Ectodermal cell (in vitro differentiated cells): ENCODE results near the gene ACP2.

Source experiments
- H3K27ac ChIP-seq: 2 replicates; pipeline ENCODE4 v1.7.0; 2013; ENCODE audit warnings: mild to moderate bottlenecking, low read depth, low read length; ENCODE audit not compliant: insufficient read depth, poor library complexity, severe bottlenecking
- H3K27me3 ChIP-seq: 2 replicates; pipeline ENCODE4 v1.7.0; 2013; ENCODE audit warnings: mild to moderate bottlenecking, low read length; ENCODE audit not compliant: insufficient read depth, control insufficient read depth, poor library complexity, severe bottlenecking
- H3K36me3 ChIP-seq: one replicate; pipeline ENCODE4 v1.7.0; 2013; ENCODE audit warnings: low read length; ENCODE audit not compliant: control insufficient read depth, insufficient read depth
- H3K4me1 ChIP-seq: one replicate; pipeline ENCODE4 v1.7.0; 2013; ENCODE audit warnings: low read length; ENCODE audit not compliant: control insufficient read depth, insufficient read depth
- H3K4me3 ChIP-seq: 2 replicates; pipeline ENCODE4 v1.7.0; 2013; ENCODE audit warnings: low read depth, low read length, control low read depth; ENCODE audit not compliant: insufficient read depth
- H3K9me3 ChIP-seq: 2 replicates; pipeline ENCODE4 v1.7.0; 2013; ENCODE audit warnings: mild to moderate bottlenecking, low read length, moderate library complexity; ENCODE audit not compliant: control insufficient read depth
- WGBS, 2 experiments: methylation state at CpG; one replicate each; pipeline ENCODE4 v1.1.7; 2013; ENCODE audit warnings: missing lambda C conversion rate in 2 of 2; 5-methylcytosine and 5-hydroxymethylcytosine counted together

ACP2 gene

DNA sequence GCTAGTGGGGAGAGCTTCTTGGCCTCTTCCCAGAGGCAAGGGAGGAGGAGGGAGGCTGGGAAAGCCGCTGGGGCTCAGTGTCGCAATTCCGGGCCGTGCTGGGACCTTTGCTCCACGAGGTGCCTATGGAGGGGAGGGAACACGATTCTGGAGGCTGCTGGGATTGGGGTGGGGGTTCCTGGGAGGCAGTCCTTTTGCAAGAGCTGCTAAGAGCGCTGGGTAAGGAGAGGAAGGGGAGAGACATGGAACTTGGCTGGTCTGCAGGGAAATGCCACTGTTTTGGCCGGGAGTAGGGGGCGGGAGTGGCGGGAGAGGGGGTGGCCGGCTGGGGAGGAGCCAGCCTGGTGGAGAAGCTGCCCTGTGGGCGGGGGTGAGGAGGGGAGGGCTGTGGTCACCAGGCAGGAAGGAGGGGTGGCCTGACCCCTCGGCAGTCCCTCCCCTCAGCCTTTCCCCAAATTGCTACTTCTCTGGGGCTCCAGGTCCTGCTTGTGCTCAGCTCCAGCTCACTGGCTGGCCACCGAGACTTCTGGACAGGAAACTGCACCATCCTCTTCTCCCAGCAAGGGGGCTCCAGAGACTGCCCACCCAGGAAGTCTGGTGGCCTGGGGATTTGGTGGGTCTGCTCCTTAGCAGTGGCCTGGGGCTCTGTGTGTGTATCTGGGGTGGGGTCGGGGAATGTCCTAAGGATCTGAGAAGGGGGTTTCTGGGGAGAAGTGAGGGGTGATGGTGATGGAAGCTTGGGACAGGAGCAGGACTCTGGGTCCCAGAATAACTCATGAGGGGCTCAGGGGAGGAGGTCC lies 9.1 kb upstream of the ACP2 start, which contains the start of gene NR1H3:
TSS of gene NR1H3 (plus strand) at position 480 of the 800 bp plus-strand sequence. CDS start 1,221 bp downstream, outside the sequence.
- Histone ChIP-seq H3K36me3 (no peaks in the 10 kb centered on the region), H3K4me3 (peak within 1 kb of the TSS; percentile 5), H3K9me3 (no peaks in the 10 kb centered on the region), H3K27ac (peak within 1 kb of the TSS; percentile 9), H3K4me1 (peaks cover 15% of the 10 kb centered on the region), H3K27me3 (no peaks in the 10 kb centered on the region)
- 14 to 16% methylated on average over 15 of the region's 15 CpGs for WGBS, 2 experiments

DNA sequence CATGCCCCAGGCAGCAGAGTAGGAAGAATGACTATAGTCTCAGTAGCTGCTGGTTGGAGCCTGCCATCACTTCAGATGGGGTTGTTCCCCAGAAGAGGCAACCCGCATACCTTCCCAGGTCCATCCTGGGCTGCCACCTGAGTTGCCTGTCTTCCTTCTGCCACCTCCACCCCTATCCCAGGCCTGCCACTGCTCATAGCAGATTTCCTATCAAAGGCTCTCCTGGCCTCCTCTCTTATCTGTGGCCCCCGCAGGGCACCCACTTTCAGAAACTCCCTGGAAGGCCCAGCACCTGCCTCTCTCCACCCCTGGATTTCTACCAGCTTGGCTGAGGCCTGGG lies 8.5 kb upstream of the ACP2 start:
- no peaks in the 10 kb centered on the region for H3K9me3 ChIP-seq
- H3K27ac ChIP-seq = peak overlapping the region; percentile 9
- H3K27me3 ChIP-seq = no peaks in the 10 kb centered on the region
- H3K36me3 ChIP-seq = no peaks in the 10 kb centered on the region
- WGBS, 2 experiments = 76 to 80% methylated on average over 2 of the region's 2 CpGs
- H3K4me3 ChIP-seq = peak overlapping the region; percentile 5
- H3K4me1 ChIP-seq = peaks cover 15% of the 10 kb centered on the region

DNA sequence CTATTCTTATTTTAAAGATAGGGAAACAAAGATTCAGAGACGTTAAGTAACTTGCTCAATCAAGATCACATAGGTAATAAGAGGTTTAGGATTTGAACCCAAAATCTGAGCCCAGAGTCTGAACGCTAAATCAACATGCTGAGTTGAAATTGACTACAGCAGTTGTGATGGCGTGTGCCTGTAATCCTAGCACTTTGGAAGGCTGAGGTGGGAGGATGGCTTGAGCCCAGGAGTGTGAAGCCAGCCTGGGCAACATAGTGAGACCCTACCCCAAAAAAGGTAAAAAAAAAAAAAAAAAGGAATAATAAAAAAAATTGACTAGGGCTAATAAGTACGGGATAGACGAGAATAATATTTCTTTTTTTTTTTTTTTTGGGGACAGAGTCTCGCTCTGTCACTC lies 7.8 kb upstream of the ACP2 start:
- no peaks in the 10 kb centered on the region for H3K27me3 ChIP-seq
- 95 to 96% methylated on average over 6 of the region's 6 CpGs for WGBS, 2 experiments
- H3K4me1 ChIP-seq = peaks cover 15% of the 10 kb centered on the region
- H3K27ac ChIP-seq = no peak overlapping the region
- no peaks in the 10 kb centered on the region for H3K9me3 ChIP-seq
- no peak overlapping the region for H3K4me3 ChIP-seq
- no peaks in the 10 kb centered on the region for H3K36me3 ChIP-seq

DNA sequence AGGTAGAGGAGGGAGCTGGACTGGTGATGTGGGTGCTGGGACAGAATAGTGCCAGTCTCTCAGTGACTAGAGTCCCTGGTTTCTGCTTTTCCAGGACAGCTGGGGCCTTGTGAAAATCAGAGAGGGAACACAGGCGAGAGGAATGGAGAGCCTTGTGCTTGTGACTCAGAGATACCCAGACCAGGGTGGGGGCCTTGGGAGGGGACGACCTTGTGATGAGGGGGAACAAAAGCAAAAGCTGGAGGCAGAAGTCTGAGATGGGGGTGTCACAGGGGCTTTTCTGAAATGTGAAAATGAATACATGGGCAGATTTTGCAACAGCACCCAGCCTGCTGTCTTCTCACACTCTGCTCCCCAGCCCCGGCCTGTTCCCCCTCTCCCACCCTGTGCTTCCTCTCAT lies 5.8 kb upstream of the ACP2 start:
- no peaks in the 10 kb centered on the region for H3K9me3 ChIP-seq
- 87 to 95% methylated on average over 3 of the region's 3 CpGs for WGBS, 2 experiments
- H3K27ac ChIP-seq = no peak overlapping the region
- no peak overlapping the region for H3K4me3 ChIP-seq
- H3K4me1 ChIP-seq = peaks cover 15% of the 10 kb centered on the region
- no peaks in the 10 kb centered on the region for H3K36me3 ChIP-seq
- H3K27me3 ChIP-seq = no peaks in the 10 kb centered on the region

GRCh38 chr11:47253660-47254059 lies 5.0 kb upstream of the ACP2 start:
- Histone ChIP-seq H3K4me1 (peaks cover 15% of the 10 kb centered on the region), H3K27ac (no peak overlapping the region), H3K4me3 (no peak overlapping the region), H3K9me3 (no peaks in the 10 kb centered on the region), H3K27me3 (no peaks in the 10 kb centered on the region), H3K36me3 (no peaks in the 10 kb centered on the region)
- WGBS, 2 experiments = 88 to 98% methylated on average over 2 of the region's 2 CpGs

DNA sequence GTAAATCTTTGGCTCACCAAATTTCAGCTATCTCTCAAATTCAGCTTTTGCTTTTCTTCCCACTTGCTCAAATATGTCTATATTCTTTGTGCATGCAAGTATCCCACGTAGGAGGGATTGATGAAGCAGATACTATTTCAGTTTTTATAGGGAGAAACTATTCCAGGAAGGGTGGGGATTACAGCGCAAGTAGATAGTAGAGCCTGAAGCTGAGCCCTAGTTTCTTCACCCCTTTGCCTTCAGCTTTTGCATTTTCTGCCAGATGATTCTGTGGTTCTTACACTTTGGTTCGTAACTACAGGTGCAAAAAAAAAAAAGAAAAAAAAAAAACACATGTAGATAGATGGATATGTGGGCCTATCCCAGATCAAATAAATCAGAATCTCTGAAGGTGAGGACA lies 3.1 kb upstream of the ACP2 start:
- peaks cover 13% of the 10 kb centered on the region for H3K4me1 ChIP-seq
- no peaks in the 10 kb centered on the region for H3K9me3 ChIP-seq
- no peaks in the 10 kb centered on the region for H3K36me3 ChIP-seq
- WGBS, 2 experiments = 95 to 100% methylated on average over 3 of the region's 3 CpGs
- H3K27ac ChIP-seq = no peak overlapping the region
- H3K4me3 ChIP-seq = no peak overlapping the region
- no peaks in the 10 kb centered on the region for H3K27me3 ChIP-seq

- peaks cover 16% of the 10 kb centered on the region for H3K36me3 ChIP-seq
- H3K4me1 ChIP-seq = peaks cover 13% of the 10 kb centered on the region
- H3K27me3 ChIP-seq = no peaks in the 10 kb centered on the region
- H3K4me3 ChIP-seq = peak overlapping the region; percentile 86
- H3K9me3 ChIP-seq = no peaks in the 10 kb centered on the region
- WGBS, 2 experiments = 57 to 62% methylated on average over 3 of the region's 3 CpGs
- H3K27ac ChIP-seq = no peak overlapping the region
Observed at GRCh38 chr11:47249378-47249715, 733 bp upstream of the ACP2 start.

- no peaks in the 10 kb centered on the region for H3K27me3 ChIP-seq
- H3K9me3 ChIP-seq = no peaks in the 10 kb centered on the region
- H3K27ac ChIP-seq = peak overlapping the region; percentile 96
- WGBS, 2 experiments = 1 to 2% methylated on average over 7 of the region's 7 CpGs
- H3K36me3 ChIP-seq = peaks cover 18% of the 10 kb centered on the region
- peak overlapping the region; percentile 86 for H3K4me3 ChIP-seq
- H3K4me1 ChIP-seq = peaks cover 6% of the 10 kb centered on the region
Observed at GRCh38 chr11:47248304-47248663, 330 bp downstream of the ACP2 start.

DNA sequence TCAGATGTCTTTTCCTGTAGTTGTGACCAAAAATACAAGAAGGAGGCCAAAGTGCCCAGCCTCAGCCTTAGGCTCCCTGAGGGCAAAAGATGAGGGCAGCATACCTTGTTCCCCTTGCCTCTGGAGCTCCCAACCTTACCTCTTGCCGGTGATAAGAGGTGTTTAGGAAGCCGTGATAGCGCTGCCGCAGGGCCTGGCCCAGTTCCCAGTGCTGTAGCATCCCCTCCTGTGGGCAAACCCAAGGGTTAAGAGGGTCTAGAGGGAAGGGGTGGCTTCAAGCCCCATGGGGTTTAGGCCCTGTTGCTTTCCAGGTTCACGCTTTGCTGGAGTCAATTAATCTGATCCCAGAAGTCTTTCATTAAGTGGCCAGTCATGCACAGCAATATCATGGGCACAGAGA lies 1.1 kb downstream of the ACP2 start:
- Histone ChIP-seq H3K4me1 (peaks cover 6% of the 10 kb centered on the region), H3K4me3 (peak overlapping the region; percentile 86), H3K9me3 (no peaks in the 10 kb centered on the region), H3K27me3 (no peaks in the 10 kb centered on the region), H3K36me3 (peaks cover 24% of the 10 kb centered on the region), H3K27ac (no peak overlapping the region)
- 92 to 96% methylated on average over 5 of the region's 5 CpGs for WGBS, 2 experiments

DNA sequence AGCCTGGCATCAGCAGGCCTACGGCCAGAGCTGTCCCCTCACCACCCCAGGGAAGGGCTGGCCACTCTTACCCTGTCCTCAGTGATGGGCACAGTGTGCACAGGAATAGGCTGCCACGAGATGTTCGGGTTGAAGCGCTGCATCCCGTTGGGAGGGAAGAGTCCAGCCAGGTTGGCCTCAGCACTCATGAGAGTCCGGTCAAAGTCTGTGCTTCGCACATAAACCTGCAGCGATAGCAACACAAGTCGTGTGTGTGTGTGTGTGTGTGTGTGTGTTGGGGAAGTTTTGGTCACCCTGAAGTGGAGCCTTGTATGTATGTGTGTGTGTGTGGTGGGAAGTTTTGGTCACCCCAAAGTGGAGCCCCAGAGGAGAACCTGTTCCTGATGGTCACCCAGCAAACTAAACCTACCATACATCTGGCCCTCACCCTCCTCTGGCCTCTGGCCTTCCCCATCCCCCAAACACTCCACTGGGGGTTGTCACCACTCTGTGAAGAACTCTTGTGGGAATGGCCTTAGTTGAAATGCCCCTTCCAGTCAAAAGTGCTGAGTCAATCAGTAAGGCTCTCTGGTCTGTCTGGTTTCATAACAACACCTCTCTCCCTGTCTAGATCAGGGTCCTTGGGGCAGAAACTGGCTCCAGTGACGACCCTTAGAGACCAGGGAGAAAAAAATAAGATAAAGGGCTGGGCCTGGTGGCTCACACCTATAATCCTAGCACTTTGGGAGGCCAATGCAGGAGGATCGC lies 2.8 kb downstream of the ACP2 start:
- 89 to 94% methylated on average over 11 of the region's 11 CpGs for WGBS, 2 experiments
- Histone ChIP-seq H3K36me3 (peaks cover 38% of the 10 kb centered on the region), H3K27ac (no peak overlapping the region), H3K9me3 (no peaks in the 10 kb centered on the region), H3K27me3 (no peaks in the 10 kb centered on the region), H3K4me1 (peaks cover 6% of the 10 kb centered on the region), H3K4me3 (no peak overlapping the region)
